Limb (tissue), 2 donors: ENCODE data around the gene SSH2.
A peak's percentile ranks its signal among the peaks of the same experiment; 100 is the strongest.
"Not testable (repeated sequence)": the region's sequence is repeated elsewhere in the genome, so short reads cannot be mapped to it uniquely, and the experiment has no call there.

Experiments
- DNase-seq, 2 donors: peaks; one replicate each; pipeline ENCODE4 v3.0.0-alpha.2; 2016; ENCODE audit errors: extremely low spot score in 2 of 2

SSH2 gene

DNA sequence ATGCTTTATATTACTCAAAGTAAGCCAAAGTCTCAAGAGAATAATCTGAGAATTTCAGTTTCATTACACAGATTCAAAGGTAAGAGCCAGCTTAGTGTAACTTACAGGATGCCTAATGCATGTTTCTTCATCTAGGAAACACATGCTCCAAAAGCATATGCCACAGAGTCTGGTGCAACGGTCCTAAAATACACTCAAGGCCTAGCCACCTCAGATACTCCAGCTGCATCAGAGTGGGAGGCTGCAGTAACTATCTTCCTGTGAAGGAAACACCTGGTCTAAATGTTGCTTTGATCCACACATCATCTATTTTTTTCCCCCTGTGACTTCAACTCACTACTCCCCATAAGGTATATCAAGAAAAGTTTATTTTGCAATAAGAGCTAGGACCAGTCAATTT is 255.7 kb downstream of the SSH2 start:
- DNase-seq = no peak

DNA sequence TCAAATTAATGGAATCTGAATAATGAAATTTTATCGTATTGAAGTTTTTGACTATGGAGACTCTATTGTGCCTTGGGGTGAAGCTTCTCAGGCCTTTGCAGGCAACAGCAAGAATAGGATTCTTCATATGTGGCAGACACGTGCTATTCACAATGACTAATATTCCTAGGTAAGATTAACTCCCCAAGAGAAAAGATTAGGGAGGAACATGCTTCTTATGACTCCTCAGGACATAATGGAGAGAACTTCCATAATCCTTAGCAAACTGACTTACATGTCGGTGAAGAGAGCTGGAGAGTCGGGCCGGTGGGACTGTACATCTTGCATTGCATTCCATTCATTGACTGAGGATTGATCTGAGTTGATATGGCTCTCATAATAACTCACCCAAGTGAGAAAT is 258.4 kb downstream of the SSH2 start:
- no peak for DNase-seq

DNA sequence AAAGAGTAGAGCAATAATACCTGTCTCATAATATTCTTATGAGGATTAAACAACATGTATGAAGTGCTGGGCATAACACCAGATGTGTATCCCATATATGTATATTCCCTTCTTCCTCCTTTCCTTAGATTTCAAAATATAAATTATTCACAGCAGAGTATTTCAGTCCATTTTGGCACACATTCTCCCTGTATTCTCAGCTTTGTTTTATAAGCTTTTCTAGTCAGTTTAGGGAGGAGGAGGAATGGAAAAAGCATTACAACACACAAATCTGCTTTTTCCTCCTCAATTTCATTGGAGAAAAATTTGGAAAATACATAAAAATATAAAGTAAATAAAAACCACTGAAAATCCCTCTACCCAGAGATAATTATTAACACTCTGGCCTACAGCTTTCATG is 260.8 kb downstream of the SSH2 start:
- DNase-seq = no peak

DNA sequence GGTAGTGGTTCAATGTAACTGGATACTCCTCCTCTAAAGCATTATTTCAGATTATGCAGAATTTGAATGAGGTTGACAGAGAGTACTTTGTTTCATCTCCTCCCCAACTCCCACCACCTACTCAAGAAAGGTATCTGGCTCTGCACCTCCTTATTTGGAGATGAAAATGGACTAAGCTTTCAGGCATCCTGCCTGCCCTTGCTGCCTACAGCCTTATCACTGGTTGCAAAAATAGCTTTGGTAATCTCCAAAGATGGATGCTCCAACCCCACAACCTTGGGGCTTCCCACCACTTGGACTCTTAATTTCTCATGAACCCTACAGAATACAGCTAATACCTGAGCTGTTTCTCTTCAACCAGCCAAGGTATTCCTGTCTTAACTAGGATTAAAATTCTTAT is 262.1 kb downstream of the SSH2 start:
- no peak for DNase-seq

DNA sequence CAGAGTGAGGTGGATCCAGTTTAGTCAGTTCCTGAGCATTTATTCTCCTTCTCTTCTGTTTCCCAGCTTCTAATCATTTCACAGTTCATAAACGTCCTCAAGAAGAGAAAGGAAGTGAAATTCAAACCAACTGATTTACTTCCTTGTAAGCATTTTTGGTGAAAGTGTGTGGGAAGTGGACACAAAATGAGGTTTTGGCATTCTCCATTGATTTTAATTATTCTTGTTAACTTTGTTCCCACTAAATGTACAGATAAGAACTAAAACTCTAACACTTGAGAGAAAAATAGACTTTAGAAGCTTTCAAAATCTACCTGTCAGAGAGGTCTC is 264.6 kb downstream of the SSH2 start:
- no peak for DNase-seq

DNA sequence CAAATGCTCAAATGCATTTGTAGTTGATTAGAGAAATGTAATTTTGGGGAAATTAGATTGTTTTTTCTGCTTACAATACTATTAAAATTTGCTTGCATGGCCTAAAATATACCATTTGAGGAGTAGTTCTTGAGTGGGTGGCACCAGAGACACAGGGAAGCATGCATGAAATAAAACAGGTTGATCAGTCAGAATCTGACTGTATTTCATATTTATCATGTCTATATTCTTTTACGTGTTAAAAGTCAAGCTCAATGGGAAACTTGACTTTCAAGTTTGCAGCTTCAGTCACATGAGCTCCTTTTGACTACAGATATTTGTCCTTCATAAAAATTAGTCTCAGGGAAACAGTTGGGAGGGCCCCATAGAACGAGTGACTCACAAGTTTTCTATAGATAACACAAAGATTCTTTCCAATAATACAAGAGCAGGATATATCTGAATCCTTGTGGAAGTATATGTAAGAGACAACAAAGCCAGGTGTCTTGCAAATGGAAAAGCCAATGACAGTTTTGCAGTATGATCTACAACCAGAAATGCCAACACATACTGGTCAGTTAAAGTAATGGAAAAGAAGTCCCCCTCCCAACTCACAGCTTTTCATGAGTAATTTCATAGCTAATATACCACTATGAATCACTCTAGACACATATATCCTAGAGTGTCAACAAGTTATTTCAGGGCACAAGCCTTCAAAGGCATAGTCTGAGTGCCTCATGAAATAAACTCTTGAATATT is 265.1 kb downstream of the SSH2 start:
- no peak for DNase-seq

DNA sequence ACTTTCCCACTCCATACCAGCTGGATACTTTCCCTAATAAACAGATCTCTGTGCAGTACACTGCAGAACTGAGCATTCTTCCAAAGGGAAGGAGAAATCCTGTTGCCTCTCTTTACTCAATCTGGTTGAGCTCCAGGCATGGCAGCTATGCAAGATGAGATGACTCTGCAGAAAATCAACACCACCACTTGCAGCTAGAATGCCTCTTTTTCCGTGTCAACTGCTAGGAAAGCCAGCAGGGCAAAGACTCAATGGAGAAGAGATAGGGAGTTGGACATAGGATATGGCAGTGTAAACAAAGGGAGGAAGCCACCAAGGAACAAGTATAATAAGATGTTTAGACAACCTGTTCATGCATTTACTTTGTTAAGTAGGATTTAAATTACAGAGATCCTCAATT is 266.9 kb downstream of the SSH2 start:
- DNase-seq = no peak

DNA sequence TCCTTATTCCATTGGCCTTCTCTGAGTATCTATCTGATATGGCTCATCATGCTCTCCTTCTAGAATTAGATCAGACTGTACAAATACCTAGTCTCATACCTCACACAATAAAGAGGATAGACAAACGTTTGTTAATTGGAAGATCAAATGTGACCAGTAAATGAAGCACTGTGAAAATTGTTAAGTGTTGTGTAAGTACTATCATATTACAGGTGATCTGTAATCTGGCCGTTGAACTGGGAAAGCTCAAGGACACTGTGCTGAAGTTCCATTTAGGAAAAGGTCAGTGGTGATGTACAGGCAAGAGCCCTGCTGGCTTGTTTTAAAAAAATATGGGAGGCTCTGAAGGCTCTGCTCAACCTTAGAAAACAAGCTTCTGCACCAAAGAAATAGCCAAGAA is 268.8 kb downstream of the SSH2 start:
- DNase-seq = no peak

DNA sequence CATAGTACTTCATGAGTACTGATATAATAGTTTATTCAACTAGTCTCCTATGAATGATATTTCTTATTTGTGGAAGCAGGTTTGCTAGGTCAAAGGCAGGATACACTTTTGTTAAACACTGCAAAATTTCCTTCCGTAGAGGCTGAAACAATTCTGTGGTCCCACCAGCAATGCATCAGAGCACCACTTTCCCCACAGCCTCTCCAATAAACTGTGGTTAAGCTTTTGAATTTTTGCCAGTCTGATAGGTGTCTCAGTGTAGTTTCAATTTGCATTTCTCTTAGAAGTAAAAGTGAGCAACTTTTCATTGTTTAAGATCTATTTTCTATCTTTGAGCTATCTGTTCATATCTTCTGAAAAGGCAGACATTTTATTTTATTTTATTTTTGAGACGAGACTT is 270.9 kb downstream of the SSH2 start:
- no peak for DNase-seq

DNA sequence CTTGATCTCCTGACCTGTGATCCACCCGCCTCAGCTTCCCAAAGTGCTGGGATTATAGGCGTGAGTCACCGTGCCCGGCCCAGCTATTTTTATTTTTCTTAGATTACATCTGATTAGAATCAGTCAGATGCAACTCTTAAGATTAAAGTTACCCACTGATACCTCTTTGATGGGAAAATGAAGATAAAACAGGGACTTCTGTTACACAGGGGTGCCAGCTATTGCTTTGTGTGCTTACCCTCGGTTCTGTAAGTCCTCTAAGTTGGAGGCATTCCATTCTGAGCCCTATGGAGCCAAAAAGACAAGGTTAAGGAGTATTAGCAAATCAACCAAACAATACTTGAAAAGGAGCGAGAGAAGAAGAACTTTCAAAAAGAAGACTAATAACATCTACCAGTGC is 274.7 kb downstream of the SSH2 start:
- no peak for DNase-seq

DNA sequence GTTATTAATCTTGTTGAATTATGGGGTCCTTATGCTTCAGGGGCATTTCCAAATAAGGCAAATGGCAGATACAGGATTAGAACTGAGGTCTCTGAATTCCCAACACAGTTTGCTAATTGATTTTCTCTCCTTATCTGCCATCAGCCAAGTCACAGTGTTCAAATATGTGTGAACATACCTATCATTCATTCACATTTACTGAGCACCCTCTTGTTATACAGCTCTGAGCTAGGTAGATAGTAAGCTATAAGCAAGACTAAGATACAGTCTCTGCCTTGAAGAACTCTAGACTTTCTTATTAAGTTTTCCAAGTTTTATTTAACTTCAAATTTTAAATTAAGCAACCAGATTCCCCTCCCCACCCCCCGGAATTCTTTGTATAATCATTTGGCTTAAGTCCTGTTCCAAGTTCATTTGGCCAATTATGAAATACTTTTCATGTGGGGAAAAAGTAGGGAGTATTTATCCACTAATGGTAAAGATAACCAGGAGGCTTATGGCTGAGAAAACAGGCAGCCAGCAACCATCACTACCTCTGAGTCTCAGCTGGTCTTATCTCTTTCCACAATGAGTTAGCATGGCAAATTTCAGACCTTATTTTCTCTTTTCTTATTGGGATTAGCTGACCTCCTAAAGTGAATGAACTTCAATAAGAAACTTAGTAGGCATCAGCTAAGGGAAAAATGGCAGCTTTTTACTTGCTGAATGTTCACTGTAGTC is 275.9 kb downstream of the SSH2 start:
- DNase-seq = no peak

DNA sequence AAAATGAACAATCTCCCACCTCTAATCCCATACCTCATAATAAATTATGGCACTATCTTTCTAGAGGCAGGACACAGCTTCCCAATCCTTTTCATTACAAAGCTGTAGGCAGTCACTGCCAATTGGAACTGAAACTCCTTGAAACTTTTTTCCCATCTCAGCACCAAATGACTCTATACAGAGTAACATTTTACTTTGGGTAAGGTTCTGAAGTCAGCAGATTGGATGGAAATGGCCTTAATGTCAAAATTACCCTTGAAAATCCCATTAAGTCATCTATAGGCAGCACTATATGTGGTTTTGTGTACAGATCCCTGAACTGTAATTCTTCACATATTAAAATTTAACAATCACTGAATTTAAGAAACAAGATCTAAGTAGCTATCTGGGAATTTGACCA is 277.1 kb downstream of the SSH2 start:
- no peak for DNase-seq

DNA sequence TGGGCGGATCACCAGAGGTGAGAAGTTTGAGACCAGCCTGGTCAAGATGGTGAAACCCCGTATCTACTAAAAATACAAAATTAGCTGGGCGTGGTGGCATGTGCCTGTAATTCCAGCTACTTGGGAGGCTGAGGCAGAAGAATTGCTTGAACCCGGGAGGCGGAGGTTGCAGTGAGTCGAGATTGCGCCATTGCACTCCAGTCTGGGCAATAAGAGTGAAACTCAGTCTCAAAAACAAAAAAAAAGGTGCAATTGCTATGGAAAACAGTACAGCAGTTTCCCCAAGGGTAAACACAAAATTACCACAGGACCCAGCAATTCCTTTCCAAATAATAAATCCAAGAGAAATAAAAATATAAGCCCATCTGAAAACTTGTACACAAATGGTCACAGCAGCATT is 278.1 kb downstream of the SSH2 start:
- not testable (repeated sequence) for DNase-seq

DNA sequence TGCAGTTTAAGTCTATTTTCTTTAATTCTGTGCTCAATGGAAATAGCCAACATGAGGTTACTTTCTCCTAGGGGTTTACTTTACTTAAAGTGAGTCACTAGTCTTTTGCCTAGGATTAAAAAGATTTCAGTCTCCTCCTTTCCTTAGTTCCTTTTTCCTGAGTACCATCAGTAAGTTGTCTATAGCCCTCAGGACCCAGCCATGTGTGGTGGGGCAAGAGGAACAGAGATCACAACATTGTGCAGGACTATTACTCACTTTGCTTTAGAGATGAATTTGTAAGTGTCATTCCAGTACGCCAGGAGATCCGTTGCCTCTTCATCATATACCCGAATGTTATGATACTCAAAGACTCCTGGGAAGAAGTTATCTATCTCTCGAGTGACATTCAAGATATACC is 279.6 kb downstream of the SSH2 start:
- no peak for DNase-seq

DNA sequence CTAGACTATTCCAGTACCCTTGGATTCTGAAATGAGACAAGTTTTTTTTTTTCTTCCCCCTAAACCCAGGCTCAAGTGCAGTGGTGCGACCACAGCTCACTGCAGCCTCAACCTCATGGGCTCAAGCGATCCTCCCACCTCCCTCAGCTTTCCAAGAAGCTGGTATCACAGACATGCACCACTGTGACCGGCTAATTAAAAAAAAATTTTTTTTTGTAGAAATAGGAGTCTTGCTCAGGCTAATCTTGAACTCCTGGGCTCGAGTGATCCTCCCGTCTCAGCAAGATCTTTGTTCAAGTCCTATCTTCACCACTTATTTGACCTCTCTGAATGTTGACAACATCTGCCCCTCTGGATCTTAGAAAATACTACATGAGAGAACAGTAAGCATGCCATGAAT is 280.7 kb downstream of the SSH2 start:
- DNase-seq = no peak

DNA sequence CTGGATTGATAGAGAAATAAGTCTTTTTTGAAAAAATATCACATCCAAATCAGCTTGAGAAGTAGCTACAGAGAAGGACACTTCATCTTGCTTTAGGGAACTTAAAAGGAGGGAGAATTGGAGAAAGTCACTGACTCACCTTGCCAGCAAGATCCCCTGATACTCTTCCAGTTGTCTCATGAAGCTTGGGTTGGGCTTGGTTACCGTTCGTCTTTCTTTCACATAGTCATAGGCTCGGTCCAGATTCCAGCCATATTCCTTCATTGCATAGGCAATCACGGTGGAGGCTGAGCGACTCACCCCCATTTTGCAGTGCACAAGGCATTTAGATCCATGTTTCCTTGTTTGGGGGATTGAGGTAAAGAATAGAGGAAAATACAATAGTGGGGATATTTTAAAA is 282.0 kb downstream of the SSH2 start:
- no peak for DNase-seq

DNA sequence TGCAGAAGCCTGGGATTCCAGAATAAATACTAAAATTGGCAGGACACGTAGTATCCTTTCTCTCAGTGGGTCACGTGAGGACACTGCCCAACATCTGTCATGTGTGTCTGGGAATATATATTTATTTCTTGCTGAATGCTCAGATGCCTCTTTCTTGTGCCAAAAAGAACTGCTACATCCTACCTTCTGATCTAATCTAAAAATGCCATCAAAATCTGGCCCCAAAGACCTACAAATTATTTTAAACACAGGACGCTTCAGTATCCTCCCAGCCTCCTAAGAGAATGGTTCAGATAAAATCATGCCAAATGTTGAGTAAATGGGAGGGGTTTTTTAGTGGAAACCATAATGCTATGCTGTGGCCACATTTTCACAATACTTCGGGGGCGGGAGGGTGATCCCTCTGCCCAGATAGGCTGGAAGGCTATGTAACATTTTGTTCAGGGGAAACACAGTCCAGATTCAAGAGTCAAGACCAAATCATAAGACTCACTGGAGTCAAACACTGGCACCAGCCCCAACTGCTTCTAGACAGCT is 284.4 kb downstream of the SSH2 start:
- DNase-seq = peak in 1 of 2 donors; percentile 70

DNA sequence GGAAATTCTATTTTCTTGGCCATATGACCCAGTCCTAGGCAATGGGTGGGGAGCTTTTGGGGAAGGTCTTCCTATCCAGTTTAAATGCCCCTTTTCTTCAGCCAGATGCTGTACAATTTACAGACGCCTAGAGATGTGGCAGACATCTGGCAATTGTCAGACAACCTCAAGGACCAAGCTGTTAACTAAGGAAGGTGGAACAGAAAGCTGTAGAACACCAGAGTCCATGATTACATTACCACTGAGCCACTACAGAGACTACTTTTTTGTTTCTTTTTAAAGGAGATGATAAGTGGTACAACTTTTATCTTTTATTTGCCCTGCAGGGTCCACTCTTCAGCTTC is 286.2 kb downstream of the SSH2 start:
- no peak for DNase-seq

DNA sequence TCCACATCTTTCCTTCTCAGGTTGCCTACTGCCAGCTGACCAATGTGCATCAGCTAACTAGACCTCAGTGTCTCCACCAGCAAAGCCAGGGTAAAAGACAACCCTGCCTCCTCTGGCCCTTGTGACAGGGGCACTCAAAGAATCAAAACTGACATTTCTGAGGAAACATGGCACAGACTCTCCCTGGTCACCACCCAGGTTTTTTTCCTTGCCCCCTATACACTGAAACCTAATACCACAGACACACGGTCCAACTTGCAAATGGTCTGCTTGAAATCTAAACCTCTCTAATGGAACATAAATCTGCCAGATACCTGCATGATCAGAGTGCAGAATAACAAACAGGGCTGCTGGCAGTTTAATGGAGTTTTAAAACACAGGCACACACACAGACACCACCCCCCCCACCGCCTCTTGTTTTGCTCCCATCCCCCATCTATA is 287.8 kb downstream of the SSH2 start:
- DNase-seq = no peak

DNA sequence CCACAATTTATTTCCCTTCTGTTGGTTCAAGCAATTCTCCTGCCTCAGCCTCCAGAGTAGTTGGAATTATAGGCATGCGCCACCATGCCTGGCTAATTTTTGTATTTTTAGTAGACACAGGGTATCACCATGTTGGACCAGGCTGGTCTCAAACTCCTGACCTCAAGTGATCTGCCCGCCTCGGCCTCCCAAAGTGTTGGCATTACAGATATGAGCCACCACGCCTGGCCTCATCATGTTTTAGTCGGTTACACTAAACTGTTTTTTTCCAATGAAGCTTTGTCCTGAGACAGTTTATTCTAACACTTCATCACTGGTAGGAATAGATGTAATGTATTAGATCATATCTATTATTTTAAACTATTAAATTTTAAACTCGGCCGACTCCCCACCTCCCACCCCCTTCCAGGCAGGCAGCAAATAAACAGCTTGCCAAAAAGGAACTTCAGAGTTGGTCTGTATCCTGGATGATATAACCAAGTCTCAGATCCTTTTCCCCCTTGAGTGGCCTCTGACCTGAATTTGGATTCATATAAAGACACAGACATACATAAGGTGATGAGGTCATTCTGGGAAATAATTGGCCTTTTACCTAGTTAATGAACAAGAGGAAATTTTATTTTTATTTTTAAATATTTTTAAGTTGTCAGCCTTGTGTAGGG is 288.9 kb downstream of the SSH2 start:
- DNase-seq = no peak

DNA sequence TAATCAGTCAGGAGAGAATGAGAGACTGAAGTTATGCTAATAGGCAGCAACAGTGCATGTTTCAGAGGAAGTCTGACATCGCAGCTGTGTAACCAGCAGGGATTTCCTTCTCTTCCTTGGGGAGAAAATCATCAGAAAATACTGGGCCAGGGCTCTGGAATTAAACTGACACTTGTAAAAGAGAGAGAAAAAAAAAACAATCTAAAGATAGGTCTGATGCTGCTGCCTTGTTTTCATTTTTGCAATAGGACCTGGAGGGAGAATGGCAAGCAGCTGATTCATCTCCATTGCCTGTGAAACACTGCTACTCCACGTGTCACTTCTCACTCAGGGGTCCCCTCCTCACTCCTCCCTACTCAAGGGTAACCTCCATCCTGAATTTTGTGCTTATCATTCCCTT is 289.6 kb downstream of the SSH2 start:
- no peak for DNase-seq

DNA sequence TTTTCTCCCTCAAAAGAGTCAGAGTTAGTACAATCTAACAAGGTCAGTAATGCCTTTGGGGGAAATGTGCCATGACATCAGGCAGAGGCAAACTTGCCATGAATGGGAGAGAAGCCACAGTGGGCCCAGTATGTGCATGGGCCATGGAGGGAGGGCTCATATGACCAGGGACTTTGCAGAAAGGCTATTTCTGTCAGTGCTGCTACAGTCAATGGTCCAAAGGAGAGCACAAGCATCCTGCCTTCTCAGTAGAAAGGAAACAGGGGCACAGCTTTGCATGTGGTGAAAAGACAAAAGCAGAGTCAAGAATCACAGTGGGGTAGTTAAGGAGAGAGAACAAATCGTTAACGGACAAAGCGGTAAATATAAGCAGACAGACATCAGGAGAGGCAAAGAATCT is 296.1 kb downstream of the SSH2 start:
- DNase-seq = no peak
